HG03442 (cell line): ENCODE results near the gene ELFN1.

ENCODE experiments used
- ATAC-seq: cut with Tn5 transposase; IDR thresholded peaks from one replicate; pipeline ENCODE4 v1.9.1; 2021; ENCODE audit warnings: mild to moderate bottlenecking, moderate library complexity; ENCODE audit not compliant: unreplicated experiment

The ELFN1 gene

DNA sequence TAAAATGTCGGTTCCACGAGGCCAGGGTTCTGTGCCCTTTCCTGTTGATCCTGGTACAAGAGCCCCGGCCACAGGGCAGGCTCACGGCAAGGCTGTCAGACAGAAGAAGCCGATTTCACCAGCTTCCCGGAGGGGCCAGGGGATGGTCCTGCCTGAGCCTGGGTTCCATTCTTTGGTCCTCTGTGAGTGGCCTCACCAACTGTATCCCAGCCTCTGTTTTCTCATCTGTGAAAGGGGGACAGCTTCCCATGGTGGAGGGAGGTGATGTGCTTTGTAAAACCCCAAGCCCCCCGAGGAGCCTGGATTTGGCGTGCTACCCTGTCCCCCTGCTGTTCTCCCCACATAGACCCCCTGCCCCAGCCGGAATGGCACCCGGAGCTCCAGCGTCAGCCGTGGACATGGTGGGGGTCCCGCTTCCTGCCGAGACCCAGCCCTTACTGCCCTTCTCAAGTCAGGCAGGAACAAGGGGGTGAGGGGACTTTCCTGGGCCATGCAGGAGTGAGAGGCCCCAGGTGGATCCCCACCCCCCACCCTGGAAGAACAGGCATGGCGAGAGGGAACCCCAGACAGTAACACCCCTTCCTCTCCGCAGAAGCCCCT lies 28.3 kb upstream of the ELFN1 start:
- ATAC-seq = no peak

DNA sequence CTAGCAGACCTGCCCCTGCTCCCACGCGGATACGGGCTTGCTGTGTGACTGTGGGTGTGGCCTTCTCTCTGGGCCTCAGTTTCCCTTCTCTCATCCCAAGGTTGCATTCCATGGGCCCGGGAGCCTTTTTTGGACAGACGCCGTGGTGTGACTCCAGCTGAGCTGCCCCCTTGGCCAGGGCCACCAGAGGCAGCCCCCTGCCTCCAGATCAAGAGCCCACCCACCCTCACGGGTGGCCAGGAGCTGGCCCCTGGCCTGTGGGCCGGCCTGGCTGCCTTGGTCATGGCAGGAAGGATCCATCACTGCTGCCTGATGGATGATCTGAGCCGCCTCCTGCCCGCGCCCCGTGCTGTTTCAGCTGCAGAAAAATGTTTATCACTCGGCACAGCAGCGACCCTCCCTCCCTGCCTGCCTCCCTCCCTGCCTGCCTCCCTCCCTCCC lies 27.8 kb upstream of the ELFN1 start:
- ATAC-seq = no peak

DNA sequence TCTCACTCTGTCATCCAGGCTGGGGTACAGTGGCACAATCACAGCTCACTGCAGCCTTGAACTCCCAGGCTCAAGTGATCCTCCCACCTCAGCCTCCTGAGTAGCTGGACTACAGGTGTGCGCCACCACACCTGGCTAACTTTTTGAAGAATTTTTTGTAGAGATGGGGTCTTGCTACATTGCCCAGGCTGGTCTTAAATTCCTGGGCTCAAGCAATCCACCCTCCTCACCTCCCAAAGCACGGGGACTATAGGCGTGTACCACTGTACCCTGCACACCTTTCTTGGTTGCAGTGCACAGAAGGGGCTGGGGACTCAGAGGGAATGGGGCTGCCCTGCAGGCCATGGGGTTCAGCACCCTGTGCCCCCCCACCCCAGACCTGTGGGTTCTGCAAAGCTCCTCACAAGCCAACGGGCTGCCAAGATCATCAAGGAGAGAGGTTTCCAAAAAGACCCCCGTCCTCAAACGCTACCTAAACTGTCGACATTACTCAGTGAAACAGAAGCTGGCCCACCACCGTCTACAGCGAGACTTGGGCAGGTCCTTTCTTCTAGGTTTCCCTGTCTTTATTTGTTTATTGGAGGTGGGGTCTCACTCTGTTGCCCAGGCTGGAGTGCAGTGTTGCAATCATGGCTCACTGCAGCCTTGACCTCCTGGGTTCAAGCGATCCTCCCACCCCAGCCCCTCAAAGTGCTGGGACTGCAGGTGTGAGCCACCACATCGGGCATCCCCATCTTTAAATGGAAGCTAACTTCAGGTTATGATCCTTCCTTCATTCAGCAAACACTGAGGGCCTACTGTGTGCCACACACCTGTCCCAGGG lies 26.6 kb upstream of the ELFN1 start:
- ATAC-seq = no peak

DNA sequence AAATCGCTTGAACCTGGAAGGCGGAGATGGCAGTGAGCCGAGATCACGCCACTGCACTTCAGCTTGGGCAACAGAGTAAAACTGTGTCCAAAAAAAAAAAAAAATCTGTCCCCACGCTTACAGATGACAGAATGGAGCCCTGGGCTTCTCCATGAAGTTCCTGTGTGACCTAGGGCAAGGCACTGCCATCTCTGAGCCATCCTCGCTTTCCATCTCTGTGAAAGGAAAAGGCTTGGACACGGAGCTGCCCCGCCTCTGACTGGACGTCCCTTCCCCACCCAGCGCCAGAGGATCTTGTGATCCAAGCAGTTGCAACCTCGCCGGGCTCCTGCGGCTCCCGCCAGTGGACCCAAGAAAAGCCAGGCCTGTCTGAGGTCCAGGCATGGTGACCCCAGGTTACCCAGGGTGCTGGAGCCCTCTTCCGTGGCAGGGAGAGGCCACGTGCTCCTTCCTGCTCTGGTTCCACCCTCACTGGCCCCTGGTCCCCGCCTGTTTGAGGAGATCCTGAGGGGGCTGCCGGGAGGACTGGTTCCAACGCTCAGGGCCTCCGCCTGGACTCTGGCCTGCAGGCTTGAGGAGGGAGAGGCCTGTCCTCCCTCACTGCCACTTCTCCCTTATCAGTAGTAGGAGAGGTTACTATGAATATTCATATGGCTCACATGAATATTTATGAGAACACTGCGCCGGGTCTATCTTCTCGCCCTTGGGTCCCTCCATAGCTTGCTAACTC lies 25.6 kb upstream of the ELFN1 start:
- no peak for ATAC-seq

DNA sequence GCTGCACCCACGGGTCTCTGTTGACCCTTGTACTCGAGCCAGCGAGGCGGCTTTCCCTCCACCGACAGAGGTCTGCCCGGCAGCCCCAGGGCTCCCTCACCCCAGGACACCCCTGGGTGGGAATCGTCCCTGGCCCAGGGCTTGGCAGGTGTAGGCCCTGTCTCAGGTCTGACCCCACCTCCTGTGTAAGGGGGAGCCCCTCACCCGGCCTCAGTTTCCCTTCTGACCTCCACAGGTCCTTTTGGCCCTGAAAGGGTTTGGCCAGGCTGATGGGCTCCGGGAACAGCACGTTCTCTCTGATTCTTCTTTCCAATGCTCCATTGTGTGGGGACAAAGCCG lies 25.0 kb upstream of the ELFN1 start:
- no peak for ATAC-seq

DNA sequence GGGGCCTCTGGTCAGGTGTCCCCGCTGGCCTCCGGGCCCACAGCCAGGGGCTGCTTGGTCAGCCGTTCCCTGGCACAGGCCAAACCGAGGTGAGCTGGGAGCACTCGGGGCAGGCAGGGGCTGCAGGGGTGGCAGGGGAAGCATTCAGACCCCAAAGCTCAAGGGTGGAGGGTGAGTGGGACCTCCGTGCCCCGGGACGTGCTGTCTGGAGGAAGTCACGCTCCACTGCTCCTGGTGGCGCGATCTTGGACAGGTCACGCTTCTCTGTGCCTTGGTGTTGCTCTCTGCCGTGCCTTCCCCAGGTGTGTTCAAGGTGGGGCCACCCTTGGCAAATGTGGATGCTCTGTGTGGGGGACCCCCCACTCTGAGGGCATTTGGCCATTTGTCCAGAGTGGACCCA lies 24.6 kb upstream of the ELFN1 start:
- no peak for ATAC-seq

DNA sequence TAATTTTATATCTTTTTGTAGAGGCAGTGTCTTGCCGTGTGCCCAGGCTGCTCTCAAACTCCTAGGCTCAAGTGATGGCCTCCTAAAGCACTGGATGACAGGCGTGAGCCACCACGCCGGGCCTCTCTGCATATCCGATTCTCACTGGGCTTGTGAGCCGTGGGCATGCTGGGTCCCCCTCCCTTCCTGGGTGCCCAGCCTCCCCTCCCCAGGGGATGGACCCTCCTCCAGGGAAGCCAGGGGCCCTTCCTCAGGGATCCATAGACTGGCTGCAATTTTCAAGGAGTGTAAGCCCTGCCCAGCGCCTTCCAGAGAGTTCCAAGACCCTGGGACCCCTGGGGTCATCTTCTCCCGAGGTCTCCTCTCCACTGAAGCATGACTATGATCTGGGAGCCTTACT lies 23.7 kb upstream of the ELFN1 start:
- no peak for ATAC-seq

DNA sequence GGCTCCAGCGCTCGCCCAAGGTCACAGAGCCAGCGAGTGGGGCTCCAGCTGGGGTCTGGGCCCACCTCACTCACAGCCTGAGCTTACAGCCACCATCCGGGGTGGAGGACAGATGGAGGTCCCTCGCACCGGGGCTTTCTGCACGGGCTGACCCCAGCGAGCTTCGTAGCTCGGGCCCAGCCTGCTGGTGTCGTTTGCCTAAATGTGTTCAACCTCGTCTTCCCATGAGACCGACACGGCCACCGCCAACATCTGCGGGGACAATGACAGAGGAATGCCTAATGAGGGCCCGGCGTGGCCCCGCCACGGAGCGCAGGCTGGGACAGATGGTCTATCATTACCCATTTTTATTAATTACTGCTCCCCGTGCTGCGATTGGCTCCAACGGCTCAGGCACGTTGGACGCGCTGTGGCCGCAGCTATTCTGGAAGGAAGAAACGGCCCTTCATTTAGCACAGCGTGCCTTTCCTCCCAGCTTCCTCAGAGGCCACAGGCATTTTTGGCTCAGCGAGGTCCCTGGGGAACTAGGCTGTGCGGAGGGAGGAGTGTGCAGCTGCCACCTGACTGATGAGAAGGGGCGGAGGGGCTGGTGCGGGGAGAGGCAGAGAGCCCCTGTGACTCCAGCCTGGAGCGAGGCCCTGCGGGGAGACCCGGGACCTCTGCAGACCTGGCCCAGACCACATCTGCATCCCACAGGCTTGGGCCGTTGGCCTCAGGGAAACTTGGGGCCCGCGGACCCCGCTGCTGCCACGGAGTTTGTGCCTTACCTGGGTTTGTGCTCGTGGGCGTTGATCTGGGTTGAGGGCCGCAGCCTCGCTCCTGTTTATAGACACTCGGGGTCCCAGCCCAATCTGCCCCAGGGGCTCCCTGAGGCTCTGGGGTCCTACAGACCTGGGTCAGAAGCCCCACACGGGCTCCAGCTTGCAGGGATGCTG lies 22.9 kb upstream of the ELFN1 start:
- no peak for ATAC-seq

DNA sequence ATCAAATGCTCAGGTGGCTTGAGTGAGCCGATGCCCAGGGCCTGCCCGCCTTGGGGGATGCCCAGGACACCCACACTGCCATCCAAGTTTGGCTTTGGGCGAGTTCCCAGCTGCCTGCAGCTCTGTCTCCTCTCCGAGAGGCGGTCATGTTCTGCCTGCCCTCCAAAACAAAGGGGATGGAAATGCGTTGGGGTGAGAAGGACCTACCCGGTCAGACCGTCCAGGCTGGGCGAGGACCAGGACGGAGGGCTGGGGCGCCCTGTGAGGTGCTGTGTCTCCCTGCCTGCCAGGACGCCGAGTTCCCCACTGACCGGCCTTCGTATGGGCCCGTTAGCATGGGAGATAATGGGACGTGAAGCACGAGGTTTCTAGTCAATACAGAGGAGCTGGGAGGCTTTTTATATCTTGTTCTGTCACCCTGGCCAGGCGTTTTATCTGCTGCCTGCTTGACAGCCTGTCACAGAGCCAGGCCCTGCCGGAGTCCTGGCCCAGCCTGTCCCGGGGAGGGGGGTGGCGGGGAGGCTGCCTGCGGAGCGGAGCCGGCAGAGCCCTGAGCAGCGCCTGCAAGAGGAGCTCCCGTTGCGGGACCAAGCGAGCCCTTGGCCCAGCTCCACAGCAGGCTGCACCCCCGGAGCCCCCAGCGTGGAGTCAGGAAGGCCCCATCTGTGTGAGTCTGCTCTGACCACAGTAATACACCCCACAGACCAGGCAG lies 22.0 kb upstream of the ELFN1 start:
- no peak for ATAC-seq

DNA sequence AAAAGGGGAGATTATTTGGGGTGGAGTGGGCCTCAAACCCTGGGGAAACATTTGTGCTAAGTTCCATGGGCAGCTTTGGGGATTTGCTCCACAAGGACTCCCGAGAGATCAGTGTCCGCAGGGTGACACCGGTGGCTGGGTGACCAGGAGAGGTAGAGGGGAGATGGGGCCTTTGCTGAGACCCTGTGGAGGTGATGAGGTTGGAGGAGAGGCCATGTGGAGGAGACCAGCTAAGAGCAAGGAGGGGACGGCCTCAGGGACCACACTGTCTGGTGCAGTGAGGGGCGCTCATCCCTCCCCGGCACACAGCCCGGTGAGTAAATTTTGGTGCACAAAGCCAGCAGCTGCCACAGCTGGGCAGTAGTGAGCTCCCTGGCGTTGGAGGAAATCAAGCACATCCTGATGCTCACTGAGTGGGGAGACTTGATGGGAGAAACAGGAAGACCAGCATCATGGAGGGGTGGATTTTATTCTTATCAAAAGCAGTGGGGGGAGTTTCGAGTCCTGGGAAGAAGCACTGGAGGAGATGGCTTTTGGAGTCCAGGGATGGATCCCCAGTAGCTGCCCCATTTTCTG lies 20.2 kb upstream of the ELFN1 start:
- no peak for ATAC-seq

DNA sequence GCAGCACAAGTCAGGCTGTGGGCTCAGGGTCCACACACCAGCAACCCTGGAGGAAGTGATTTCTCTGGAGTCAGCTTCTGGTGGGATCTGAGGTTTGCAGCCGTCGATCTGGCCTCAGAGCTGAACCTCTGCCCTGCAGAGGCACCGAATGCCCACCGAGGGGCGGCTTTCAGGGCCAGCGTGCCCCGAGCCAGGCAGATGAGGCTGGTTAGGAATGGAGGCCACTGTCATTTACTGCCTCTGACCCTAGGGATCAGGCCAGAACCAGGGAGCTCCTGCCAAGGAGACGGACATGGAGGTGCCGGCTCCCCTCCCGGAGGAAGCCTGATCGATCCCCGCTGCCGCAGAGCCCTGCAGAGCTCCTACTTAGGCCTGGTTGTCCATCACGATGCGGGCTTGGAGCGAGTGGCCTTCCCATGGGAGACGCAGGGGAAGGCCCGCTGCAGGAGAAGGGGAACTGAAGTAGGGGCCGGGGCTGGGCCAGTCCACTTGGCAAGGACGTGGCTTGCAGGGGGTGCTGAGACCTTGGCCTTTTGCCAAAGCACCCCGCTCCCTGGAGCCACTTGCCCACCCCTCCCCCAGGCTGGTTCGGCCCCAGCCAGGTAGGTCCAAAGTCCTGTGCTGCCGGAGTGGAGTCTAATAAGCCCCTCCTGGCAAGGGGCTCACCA lies 19.6 kb upstream of the ELFN1 start:
- no peak for ATAC-seq

DNA sequence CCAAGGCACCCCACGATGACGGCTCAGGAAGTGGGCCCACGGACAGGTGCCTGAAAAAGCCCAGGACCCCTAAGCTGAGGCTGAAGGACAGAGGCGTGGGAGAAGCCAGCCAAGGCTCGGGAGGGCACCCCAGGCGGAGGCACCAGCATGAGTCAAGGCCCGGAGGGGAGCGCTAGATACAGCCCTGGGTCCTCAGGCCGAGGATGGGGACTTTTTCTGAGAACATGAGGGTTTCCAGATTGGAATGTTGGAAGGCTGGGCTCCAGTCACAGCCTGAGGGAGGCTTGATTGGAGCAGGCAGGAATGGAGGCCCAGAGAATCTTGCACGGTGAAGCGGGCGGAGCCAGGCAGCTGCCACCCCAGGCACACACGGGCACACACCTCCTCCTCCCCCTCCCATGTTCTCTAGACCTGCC lies 19.0 kb upstream of the ELFN1 start:
- ATAC-seq = no peak

DNA sequence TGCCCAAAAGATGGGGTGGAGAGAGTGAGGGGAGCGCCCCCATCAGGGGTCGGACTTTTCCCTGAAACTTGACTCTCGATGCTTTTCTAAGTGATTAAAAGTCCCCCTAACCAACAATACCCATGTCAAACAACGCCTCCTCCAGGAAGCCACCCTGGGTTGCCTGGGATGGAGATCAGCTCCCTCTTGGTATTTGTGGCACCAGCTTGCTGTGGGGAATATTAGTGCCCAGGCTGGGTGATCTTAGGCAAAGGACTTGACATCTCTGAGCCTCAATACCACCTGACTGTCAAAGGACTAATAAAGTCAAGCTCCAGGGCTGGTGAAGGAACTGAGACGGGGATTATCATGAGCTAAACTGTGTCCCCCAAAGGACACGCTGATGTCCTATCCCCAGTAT lies 18.2 kb upstream of the ELFN1 start:
- ATAC-seq = no peak

DNA sequence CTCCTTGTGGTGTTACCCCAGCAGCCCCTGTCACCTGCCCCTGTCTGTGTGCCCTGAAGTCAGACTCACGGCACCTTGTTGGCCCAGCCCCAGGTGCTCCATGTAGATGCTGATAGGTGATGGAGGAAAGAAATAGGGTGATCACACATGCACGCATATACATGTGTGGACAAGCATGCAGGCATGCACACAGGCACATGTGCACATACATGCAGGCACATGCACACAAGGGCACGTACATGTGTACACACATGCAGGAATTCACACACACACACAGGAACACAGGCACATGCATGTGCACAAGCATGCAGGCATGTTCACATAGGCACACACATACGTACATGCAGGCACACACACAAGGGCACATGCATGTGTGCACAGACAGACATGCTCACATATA lies 16.6 kb upstream of the ELFN1 start:
- ATAC-seq = no peak

DNA sequence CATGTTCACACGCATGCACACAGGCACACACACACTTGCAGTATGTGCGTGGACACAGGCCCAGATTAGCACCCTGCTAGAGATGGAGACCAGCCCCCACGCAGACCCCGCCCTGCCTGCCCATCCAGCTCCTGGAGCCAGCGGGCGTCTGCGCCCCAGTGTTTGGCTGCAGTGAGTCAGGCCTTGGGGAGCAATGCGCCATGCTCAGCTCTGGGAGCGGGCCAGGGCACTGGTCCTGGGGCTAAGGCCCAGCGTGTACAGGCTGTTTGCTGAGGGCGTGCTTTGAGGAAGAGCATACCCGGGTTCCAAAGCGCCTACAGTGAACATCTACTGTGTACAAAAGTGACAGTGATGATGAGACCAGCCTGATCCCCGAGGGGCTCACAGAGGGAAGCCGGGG lies 16.0 kb upstream of the ELFN1 start:
- no peak for ATAC-seq

DNA sequence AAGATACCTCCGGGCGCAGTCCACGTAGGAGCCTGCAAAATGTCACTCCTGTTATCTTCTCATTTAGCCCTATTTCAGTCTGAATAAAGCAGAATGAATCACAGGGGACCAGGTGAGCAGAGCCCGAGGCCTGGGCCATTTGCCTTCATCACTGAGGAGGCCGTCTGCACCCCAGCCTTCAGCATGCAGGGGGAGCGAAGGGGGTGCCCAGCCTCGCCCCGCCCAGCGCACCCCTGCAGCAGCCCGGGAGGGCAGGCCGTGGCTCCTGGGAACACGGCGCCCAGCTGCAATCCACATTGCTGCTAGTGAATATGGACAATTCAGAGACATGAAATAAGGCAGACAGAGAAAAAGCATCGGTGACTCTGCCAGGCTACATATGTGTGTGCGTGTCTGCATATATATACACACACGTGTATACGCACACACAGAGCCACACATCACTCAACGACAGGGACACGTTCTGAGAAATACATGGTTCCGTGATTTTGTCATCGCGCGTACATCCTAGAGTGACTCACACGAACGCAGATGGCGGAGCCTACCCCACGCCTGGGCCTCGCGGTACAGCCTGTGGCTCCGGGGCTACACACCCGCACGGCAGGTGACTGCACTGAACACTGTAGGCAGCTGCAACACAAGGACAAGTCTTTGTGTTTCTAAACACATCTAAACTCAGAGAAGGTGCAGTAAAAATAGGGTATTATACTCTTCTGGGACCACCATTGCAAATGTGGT lies 15.2 kb upstream of the ELFN1 start:
- ATAC-seq = no peak

DNA sequence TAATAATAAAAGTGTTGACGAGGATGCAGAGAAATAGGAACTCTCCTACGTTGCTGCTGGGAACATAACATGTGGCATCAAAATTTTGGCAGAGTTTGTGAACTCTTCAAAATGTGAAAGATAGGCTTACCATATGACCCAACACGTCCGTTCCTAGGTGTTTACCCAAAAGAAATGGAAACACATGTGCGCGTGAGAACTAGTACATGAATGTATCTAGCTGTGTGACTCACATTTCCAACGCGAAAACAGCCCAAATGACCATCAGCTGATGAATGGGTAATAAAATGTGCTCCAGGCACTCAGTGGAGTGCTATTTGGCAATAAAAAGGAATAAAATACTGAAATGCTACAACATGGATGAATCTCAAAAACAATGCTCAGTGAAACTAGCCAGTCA lies 10.4 kb upstream of the ELFN1 start:
- no peak for ATAC-seq

DNA sequence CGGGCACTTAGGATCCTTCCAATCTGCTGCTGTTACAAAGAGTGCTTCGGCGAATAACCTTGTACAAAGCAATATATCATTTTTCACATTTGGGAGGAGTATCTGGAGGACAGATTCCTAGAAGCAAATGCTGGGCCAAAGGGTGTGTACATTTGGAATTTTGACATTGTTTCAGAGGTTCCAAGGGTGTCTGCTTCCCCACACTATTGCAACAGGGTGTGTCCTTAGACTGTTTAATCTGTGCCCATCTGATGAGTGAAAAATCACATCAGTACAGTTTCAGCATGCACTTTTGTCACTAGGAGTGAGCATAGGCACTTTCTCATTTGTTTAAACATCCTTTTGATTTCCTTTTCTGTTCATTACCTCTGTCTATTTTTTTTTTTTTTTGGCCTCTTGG lies 8.6 kb upstream of the ELFN1 start:
- ATAC-seq = no peak

DNA sequence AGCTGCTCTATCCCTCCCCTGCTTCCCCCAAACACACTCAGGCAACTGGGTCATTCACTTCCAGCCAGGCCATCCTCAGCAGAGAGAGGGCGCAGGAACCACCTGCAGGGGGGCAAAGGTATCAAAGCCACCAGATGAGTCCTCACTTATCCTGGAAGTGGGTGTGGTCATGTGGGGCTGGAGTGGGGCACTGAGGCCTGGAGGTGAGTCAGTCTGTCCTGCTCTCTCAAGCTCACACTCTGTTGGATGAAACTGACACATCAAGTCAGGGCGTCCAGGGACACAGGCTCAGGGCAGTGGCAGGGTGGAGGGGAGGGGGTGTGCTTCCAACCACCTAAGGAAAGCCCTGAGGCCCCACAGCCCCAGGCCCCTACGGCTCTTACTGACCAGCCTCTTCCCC lies 8.0 kb upstream of the ELFN1 start:
- ATAC-seq = no peak
